GM12864 (cell line): ENCODE data around the gene TMEM238L.

Source experiments
- DNase-seq: peaks from one replicate; pipeline ENCODE4 v3.0.0-alpha.2; 2011; ENCODE audit warnings: low read depth
- H3K4me3 ChIP-seq: 2 replicates; pipeline ENCODE4 v1.5.1; 2011; ENCODE audit warnings: mild to moderate bottlenecking, low read depth, low read length, control low read depth
- CTCF ChIP-seq: IDR thresholded peaks from 2 replicates; pipeline ENCODE4 v1.5.1; 2011; ENCODE audit warnings: low read depth, mild to moderate bottlenecking, moderate library complexity, low read length, control low read depth, inconsistent platforms; ENCODE audit errors: missing control alignments

The TMEM238L gene

GRCh38 chr17:10821054-10821453 lies 17.2 kb upstream of the TMEM238L start:
- TF ChIP-seq CTCF = no peak
- H3K4me3 ChIP-seq = no peak overlapping the region
- no peak for DNase-seq

- DNase-seq = no peak
- no peak overlapping the region for H3K4me3 ChIP-seq
- TF ChIP-seq CTCF = no peak
Observed at GRCh38 chr17:10815319-10815718, 11.4 kb upstream of the TMEM238L start.

GRCh38 chr17:10814075-10814474 lies 10.2 kb upstream of the TMEM238L start:
- DNase-seq = no peak
- no peak for TF ChIP-seq CTCF
- H3K4me3 ChIP-seq = no peak overlapping the region

GRCh38 chr17:10812674-10813073 lies 8.8 kb upstream of the TMEM238L start:
- DNase-seq = no peak
- no peak for TF ChIP-seq CTCF
- no peak overlapping the region for H3K4me3 ChIP-seq

- H3K4me3 ChIP-seq = no peak overlapping the region
- no peak for TF ChIP-seq CTCF
- DNase-seq = no peak
Observed at GRCh38 chr17:10809605-10810004, 5.7 kb upstream of the TMEM238L start.

- no peak for DNase-seq
- no peak for TF ChIP-seq CTCF
- H3K4me3 ChIP-seq = no peak overlapping the region
Observed at GRCh38 chr17:10807704-10808128, 3.8 kb upstream of the TMEM238L start.

- TF ChIP-seq CTCF = no peak
Observed at GRCh38 chr17:10806545-10807262, 2.8 kb upstream of the TMEM238L start.

More at GRCh38 chr17:10806545-10807262, 2.8 kb upstream of the TMEM238L start:
- no peak for DNase-seq
- H3K4me3 ChIP-seq = no peak overlapping the region
